ENCODE data around the gene CILP2.

DNA sequence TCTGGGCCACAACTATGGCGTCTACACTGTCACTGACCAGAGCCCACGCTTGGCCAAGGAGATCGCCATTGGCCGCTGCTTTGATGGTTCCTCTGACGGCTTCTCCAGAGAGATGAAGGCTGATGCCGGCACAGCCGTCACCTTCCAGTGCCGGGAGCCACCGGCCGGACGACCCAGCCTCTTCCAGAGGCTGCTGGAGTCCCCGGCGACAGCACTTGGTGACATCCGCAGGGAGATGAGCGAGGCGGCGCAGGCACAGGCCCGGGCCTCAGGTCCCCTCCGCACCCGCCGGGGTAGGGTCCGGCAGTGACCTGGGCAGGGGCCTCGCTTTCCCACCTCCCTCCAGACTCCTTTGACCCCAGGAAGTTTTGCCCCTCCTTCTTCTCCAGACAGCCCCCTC, 7.6 kb downstream of the CILP2 start:
- TF ChIP-seq, protein P1, sequence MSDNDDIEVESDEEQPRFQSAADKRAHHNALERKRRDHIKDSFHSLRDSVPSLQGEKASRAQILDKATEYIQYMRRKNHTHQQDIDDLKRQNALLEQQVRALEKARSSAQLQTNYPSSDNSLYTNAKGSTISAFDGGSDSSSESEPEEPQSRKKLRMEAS (IDR thresholded peaks at IDR 0.05): no peak
- TF ChIP-seq, protein P2, sequence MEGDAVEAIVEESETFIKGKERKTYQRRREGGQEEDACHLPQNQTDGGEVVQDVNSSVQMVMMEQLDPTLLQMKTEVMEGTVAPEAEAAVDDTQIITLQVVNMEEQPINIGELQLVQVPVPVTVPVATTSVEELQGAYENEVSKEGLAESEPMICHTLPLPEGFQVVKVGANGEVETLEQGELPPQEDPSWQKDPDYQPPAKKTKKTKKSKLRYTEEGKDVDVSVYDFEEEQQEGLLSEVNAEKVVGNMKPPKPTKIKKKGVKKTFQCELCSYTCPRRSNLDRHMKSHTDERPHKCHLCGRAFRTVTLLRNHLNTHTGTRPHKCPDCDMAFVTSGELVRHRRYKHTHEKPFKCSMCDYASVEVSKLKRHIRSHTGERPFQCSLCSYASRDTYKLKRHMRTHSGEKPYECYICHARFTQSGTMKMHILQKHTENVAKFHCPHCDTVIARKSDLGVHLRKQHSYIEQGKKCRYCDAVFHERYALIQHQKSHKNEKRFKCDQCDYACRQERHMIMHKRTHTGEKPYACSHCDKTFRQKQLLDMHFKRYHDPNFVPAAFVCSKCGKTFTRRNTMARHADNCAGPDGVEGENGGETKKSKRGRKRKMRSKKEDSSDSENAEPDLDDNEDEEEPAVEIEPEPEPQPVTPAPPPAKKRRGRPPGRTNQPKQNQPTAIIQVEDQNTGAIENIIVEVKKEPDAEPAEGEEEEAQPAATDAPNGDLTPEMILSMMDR (IDR thresholded peaks at IDR 0.05; ENCODE audit: low read depth, low read length, missing input control): no peak
- TF ChIP-seq GABPA (IDR thresholded peaks at IDR 0.05 in 1 of 2, conservative IDR thresholded peaks at IDR 0.05 in 1 of 2): no peak
- no peak for TF ChIP-seq RAD21 (IDR thresholded peaks at IDR 0.05)
- TF ChIP-seq JUND (IDR thresholded peaks at IDR 0.05): no peak
- no peak for TF ChIP-seq SP1 (IDR thresholded peaks at IDR 0.05)
- TF ChIP-seq RXRA (IDR thresholded peaks at IDR 0.05): no peak
- no peak for TF ChIP-seq TAF1 (conservative IDR thresholded peaks at IDR 0.05)
- TF ChIP-seq YY1 (IDR thresholded peaks at IDR 0.05): no peak
- TF ChIP-seq NR2F2 (IDR thresholded peaks at IDR 0.05): no peak
- TF ChIP-seq, protein P3, sequence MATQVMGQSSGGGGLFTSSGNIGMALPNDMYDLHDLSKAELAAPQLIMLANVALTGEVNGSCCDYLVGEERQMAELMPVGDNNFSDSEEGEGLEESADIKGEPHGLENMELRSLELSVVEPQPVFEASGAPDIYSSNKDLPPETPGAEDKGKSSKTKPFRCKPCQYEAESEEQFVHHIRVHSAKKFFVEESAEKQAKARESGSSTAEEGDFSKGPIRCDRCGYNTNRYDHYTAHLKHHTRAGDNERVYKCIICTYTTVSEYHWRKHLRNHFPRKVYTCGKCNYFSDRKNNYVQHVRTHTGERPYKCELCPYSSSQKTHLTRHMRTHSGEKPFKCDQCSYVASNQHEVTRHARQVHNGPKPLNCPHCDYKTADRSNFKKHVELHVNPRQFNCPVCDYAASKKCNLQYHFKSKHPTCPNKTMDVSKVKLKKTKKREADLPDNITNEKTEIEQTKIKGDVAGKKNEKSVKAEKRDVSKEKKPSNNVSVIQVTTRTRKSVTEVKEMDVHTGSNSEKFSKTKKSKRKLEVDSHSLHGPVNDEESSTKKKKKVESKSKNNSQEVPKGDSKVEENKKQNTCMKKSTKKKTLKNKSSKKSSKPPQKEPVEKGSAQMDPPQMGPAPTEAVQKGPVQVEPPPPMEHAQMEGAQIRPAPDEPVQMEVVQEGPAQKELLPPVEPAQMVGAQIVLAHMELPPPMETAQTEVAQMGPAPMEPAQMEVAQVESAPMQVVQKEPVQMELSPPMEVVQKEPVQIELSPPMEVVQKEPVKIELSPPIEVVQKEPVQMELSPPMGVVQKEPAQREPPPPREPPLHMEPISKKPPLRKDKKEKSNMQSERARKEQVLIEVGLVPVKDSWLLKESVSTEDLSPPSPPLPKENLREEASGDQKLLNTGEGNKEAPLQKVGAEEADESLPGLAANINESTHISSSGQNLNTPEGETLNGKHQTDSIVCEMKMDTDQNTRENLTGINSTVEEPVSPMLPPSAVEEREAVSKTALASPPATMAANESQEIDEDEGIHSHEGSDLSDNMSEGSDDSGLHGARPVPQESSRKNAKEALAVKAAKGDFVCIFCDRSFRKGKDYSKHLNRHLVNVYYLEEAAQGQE (IDR thresholded peaks at IDR 0.05): no peak

Data from liver (tissue), 3 donors.